Heart left ventricle (tissue), 16 donors: Measurements from ENCODE around the gene PML. TPM values are rescaled to one million over a fixed set of nuclear protein-coding genes. Genes with fewer than 3 reads are reported as not detected.
A peak's percentile ranks its signal among the peaks of the same experiment; 100 is the strongest.

Source experiments
- ATAC-seq, 4 donors: fragments of 200-7000 bp; cut with Tn5 transposase; one replicate each; pipeline ENCODE4 v1.9.1; 2020 to 2022; ENCODE audit warnings: moderate library complexity in 4 of 4, mild to moderate bottlenecking in 3 of 4, moderate number of reproducible peaks in 1 of 4
- DNase-seq, 5 donors: peaks; one replicate each; pipeline ENCODE4 v3.0.0-alpha.2; 2020
- H3K27ac ChIP-seq, 12 donors: fragments of 200-600 bp; sonication (generic) in 4 of 12; one replicate each; pipeline versions ENCODE4 v1.5.0 to v1.8.0; 2016 to 2022; ENCODE audit warnings: mild to moderate bottlenecking in 2 of 12
- H3K27me3 ChIP-seq, 9 donors: fragments of 200-600 bp; sonication (generic) in 2 of 9; one replicate each; pipeline versions ENCODE4 v1.5.1 to v1.8.0; 2016 to 2022; ENCODE audit warnings: mild to moderate bottlenecking in 3 of 9
- H3K36me3 ChIP-seq, 9 donors: fragments of 200-600 bp; sonication (generic) in 2 of 9; one replicate each; pipeline versions ENCODE4 v1.5.0 to v1.8.0; 2018 to 2022; ENCODE audit warnings: mild to moderate bottlenecking in 2 of 9
- H3K4me1 ChIP-seq, 12 donors: fragments of 200-600 bp; sonication (generic) in 4 of 12; one replicate each; pipeline versions ENCODE4 v1.5.0 to v1.8.0; 2016 to 2022; ENCODE audit warnings: mild to moderate bottlenecking in 3 of 12
- H3K4me3 ChIP-seq, 12 donors: fragments of 200-600 bp; sonication (generic) in 4 of 12; one replicate each; pipeline versions ENCODE4 v1.5.0 to v1.8.0; 2017 to 2022; ENCODE audit warnings: mild to moderate bottlenecking in 9 of 12, moderate library complexity in 4 of 12
- H3K9me3 ChIP-seq, 12 donors: fragments of 200-600 bp; sonication (generic) in 4 of 12; one replicate each; pipeline versions ENCODE4 v1.5.0 to v1.8.0; 2016 to 2022; ENCODE audit warnings: mild to moderate bottlenecking in 1 of 12
- POLR2A ChIP-seq, 2 donors: fragments of 450-650 bp; IDR thresholded peaks; one replicate each; pipeline ENCODE4 v1.6.1; 2017; ENCODE audit warnings: antibody characterized with exemption in 2 of 2, mild to moderate bottlenecking in 2 of 2, moderate library complexity in 2 of 2
- WGBS, 4 donors: extraction: QIAGEN DNeasy Blood & Tissue Kit in 2 of 4; methylation state at CpG; one replicate each; pipeline versions ENCODE4 v1.1.5 to v1.1.7; 2013 to 2018; 5-methylcytosine and 5-hydroxymethylcytosine counted together
- intact Hi-C, 10 donors: fragments of 100-400 bp; cut with DNase I; formaldehyde crosslinking; loops; one replicate each; pipeline versions ENCODE4 v1.11.1 to v1.14.2; 2022
- polyA plus RNA-seq, 2 donors: library from polyadenylated mRNA; stranded (reverse); fragments of 200-250 nt; gene quantifications; one replicate each; pipeline ENCODE4 v1.2.3, GENCODE V29; 2013
- total RNA-seq, 9 donors: library from RNA; depleted of rRNA in 2 of 9; stranded (reverse); fragments of >200 nt in 2 of 9; fragmentation: NEBNext Ultra II Directional in 3 of 9; extraction: Animal tissue kit (Norgen Biotek cat#: 25700) in 3 of 9; gene quantifications; one replicate each; pipeline versions ENCODE4 v1.1.0 to v1.2.4, GENCODE V29; 2016 to 2023
- TF ChIP-seq, protein P1 (sequence below), 12 donors: fragments of 200-600 bp; sonication (generic) in 4 of 12; IDR thresholded peaks; one replicate each; pipeline versions ENCODE4 v1.5.0 to v1.8.0; 2018 to 2022; ENCODE audit warnings: antibody characterized with exemption in 12 of 12, mild to moderate bottlenecking in 5 of 12
- donor health status: ischemic (EF 13 %, LVEDD 7.1; RV severe dilation, severe dysfunction).
- donor health status: healthy with polysubstance abuse.
- donor health status: DM: no; HTN: yes; CAD: no.
- donor health status: DM: no; HTN: no; CAD: no.
- donor health status: ischemic (EF 25% LVEDD 6.9; RV normal size, moderate dysfunction).
- donor health status: ischemic (EF 25% LVEDD 5.7; RV mildly dilated, moderate dysfunction).
- donor health status: healthy.
- donor health status: DM: yes; HTN: yes; CAD: no.
- donor health status: ischemic (EF 35%, LVEDD 5.7; RV mildly dilated, moderate dysfunction).
- donor health status: nonischemic (EF 11% LVEDD 7.7; RV severe dilation, severe dysfunction).
- donor health status: DM: yes; HTN: yes; CAD: no.
- donor health status: PGD.
- donor health status: ischemic (EF 29% LVEDD 5.4; RV normal size, mild dysfunction).
- donor health status: nonischemic (EF 23%, LVEDD 6.1; RV moderate dilation, normal function).

The PML gene
- total and polyA plus RNA-seq, 11 donors = 17.0 to 68.7 (median 25.4) TPM

DNA sequence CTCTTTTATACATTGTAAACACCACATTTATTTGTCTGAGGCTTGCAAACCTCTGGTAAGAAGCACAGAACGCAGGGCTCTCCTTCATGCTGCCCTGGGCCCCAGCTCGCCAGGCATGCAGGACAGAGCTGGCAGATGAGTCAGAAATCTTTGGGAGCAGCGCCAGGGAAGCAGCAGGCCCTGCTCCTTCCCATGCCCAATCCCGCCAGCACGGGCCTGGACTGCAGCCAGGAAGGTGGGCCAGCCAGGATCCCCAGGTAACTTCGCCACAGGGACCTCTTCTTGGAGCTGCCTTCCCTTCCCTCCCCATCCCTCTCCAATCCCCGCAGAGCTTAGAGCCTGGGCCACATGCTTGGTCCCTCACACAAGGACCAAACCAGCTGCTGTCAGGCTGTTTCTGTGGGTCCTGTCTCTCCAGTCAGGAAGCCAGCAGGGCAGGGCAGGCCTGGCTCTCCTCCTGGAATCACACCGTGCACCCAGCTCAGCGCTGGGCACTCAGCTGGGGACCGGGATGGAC is 11.2 kb upstream of the PML start:
- Histone ChIP-seq H3K27me3 (no peaks in the 10 kb centered on the region), H3K36me3 (peaks cover 0 to 28% (median 12%) of the 10 kb centered on the region in 9 donors), H3K9me3 (no peaks in the 10 kb centered on the region), H3K4me3 (peak overlapping the region in 1 of 12 donors; percentile 7), H3K27ac (peak overlapping the region; percentile 90 to 99 (median 96)), H3K4me1 (peaks cover 23 to 88% (median 74%) of the 10 kb centered on the region in 12 donors)
- 16 to 33% (median 30%) methylated on average over 4 to 10 of the region's 10 CpGs for WGBS, 4 donors
- peak; percentile 28 to 64 (median 52) for ATAC-seq
- no peak for TF ChIP-seq POLR2A (IDR thresholded peaks at IDR 0.05)
- TF ChIP-seq, protein P1, sequence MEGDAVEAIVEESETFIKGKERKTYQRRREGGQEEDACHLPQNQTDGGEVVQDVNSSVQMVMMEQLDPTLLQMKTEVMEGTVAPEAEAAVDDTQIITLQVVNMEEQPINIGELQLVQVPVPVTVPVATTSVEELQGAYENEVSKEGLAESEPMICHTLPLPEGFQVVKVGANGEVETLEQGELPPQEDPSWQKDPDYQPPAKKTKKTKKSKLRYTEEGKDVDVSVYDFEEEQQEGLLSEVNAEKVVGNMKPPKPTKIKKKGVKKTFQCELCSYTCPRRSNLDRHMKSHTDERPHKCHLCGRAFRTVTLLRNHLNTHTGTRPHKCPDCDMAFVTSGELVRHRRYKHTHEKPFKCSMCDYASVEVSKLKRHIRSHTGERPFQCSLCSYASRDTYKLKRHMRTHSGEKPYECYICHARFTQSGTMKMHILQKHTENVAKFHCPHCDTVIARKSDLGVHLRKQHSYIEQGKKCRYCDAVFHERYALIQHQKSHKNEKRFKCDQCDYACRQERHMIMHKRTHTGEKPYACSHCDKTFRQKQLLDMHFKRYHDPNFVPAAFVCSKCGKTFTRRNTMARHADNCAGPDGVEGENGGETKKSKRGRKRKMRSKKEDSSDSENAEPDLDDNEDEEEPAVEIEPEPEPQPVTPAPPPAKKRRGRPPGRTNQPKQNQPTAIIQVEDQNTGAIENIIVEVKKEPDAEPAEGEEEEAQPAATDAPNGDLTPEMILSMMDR (IDR thresholded peaks at IDR 0.05) = no peak
- DNase-seq = peak; percentile 59 to 84 (median 76)
- intact Hi-C loops = loop anchor here in 3 of 10 donors (5.0 kb wide), 2 partner anchors 59 to 334 kb away; no protein-coding TSS in a partner anchor

DNA sequence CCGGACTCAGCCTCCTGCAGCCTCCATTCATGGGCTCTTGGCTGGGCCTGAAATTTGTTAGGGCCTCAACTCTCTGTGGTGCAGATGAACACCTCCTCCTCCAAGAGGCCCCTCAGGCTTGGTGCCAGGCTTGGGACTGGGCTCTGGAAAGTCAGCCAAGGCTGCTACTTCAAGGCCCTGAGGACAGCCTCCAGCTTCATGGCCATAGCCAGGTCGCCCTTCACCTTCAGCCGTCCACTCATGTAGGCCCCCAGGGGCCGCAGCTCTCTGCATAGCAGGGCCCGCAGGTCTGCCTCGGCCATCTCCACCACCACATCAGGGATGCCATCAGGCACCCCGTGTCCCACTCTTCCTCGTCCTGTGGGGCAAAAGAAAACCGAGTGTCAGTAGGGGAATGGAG is 10.7 kb upstream of the PML start:
- WGBS, 4 donors = 93 to 98% (median 94%) methylated on average over 6 to 9 of the region's 9 CpGs
- peak in 1 of 4 donors; percentile 1 for ATAC-seq

DNA sequence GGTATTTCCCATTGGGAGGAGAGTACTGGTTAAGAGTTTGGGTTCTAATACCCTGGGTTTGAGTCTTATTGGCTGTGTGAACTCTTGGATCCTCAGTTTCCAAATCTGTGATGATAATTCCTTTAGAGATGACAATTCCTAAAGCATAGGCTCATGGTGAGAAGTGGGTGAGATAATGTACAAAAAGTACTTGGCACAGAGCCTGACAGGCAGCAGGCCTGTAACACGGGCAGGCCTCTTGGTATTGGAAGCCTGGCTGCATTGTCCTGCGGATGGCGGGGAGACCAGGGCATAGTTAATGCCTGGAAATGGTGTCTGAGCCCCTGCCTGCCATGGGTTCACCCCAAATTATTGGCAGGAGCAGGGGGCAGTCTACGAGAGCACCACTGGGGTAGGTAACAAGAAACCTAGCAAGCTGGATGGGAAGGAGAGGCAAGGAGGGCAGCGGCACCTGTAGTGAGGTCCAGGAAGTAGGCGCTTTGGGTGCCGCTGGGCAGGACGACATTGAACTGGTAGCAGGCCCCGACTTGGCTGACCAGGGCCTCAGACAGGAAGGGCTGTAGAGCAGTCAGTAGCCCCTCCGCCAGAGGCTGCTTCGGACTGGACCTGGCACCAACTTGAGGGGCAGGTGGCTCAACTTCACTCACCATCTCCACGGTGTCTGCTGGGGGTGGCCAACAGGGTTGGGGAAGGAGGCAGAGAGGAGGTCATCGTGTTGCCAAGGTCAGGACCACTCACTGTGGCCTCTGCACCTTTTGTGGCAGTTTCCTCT is 10.1 kb upstream of the PML start:
- TF ChIP-seq POLR2A (IDR thresholded peaks at IDR 0.05) = no peak
- DNase-seq = peak in 1 of 5 donors; percentile 48
- Histone ChIP-seq H3K4me1 (peaks cover 27 to 100% (median 85%) of the 10 kb centered on the region in 12 donors), H3K27me3 (no peaks in the 10 kb centered on the region), H3K9me3 (no peaks in the 10 kb centered on the region), H3K27ac (peak overlapping the region; percentile 90 to 99 (median 96)), H3K4me3 (no peak overlapping the region), H3K36me3 (peaks cover 0 to 33% (median 13%) of the 10 kb centered on the region in 9 donors)
- WGBS, 4 donors = 65 to 73% (median 72%) methylated on average over 11 to 13 of the region's 13 CpGs
- no peak for ATAC-seq
- intact Hi-C loops = loop anchor here in 3 of 10 donors (5.0 kb wide), 2 partner anchors 58 to 333 kb away; no protein-coding TSS in a partner anchor

More for the DNA sequence above, 10.7 kb upstream of the PML start:
- Histone ChIP-seq H3K9me3 (no peaks in the 10 kb centered on the region), H3K27ac (peak overlapping the region; percentile 90 to 99 (median 96)), H3K4me3 (no peak overlapping the region), H3K4me1 (peaks cover 24 to 93% (median 79%) of the 10 kb centered on the region in 12 donors), H3K27me3 (no peaks in the 10 kb centered on the region), H3K36me3 (peaks cover 0 to 33% (median 13%) of the 10 kb centered on the region in 9 donors)
- DNase-seq = peak in 1 of 5 donors; percentile 38
- no peak for TF ChIP-seq POLR2A (IDR thresholded peaks at IDR 0.05)
- TF ChIP-seq, protein P1 (IDR thresholded peaks at IDR 0.05) = no peak
- intact Hi-C loops = loop anchor here in 3 of 10 donors (5.0 kb wide), 2 partner anchors 59 to 334 kb away; no protein-coding TSS in a partner anchor

DNA sequence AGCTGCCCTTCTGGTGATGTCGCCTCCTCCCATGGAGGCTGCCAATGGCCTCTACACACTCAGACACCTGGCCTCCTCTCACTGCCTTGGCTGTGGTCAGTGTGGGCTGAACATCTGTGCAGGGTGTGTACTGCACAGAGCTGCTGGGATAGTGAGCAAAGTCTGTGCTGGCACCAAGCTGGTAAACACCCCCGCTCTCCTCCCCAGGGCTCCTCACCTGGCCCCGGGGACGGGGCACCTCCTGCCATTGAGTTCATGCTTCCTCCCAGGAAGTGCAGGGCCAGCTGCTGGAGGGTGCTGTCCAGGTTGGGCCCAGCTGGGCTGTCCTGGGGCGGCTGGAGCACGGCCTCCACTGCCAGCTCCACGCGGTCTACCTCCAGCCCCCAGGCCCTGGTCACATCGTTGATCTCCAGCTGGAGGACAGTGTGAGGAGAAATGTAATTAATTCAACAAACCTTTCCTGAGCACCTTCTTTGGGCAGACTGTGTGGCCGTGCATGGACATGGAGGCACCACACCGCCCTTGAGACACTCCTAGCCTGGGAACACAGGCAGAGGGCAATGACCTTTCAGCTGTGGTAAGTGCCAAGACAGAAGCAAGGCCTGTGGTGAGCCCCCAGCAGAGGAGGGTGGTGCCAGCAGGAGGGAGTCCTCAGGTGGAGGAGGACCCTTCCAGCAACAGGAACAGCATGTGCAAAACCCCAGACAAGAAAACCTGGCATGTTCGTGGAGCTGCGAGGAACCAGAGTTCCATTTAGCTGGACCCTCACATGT is 9.2 kb upstream of the PML start:
- DNase-seq = no peak
- intact Hi-C loops = no loop called here

More for the DNA sequence above, 9.2 kb upstream of the PML start:
- Histone ChIP-seq H3K4me1 (peaks cover 36 to 100% (median 94%) of the 10 kb centered on the region in 12 donors), H3K27me3 (no peaks in the 10 kb centered on the region), H3K36me3 (peaks cover 0 to 33% (median 13%) of the 10 kb centered on the region in 9 donors), H3K9me3 (no peaks in the 10 kb centered on the region), H3K27ac (peak overlapping the region; percentile 90 to 99 (median 96)), H3K4me3 (no peak overlapping the region)
- TF ChIP-seq, protein P1 (IDR thresholded peaks at IDR 0.05) = no peak
- TF ChIP-seq POLR2A (IDR thresholded peaks at IDR 0.05) = no peak
- ATAC-seq = no peak
- WGBS, 4 donors = 79 to 93% (median 81%) methylated on average over 8 to 13 of the region's 13 CpGs
